Large intestine (tissue), 3 donors: Measurements from ENCODE around the gene MCM5. TPM values are rescaled to one million over a fixed set of nuclear protein-coding genes. Genes with fewer than 3 reads are reported as not detected.
"Not testable (repeated sequence)": the region's sequence is repeated elsewhere in the genome, so short reads cannot be mapped to it uniquely, and the experiment has no call there.

Experiments
- DNase-seq, 2 donors: peaks; one replicate each; pipeline versions ENCODE4 v3.0.0 to v3.0.0-alpha.2; 2013
- H3K27ac ChIP-seq: one replicate; pipeline ENCODE4 v1.5.1; 2013; ENCODE audit warnings: low read length
- H3K27me3 ChIP-seq: 2 replicates; pipeline ENCODE4 v1.6.1; 2013; ENCODE audit warnings: low read length; ENCODE audit not compliant: control insufficient read depth, insufficient read depth
- H3K36me3 ChIP-seq: 2 replicates; pipeline ENCODE4 v1.6.1; 2013; ENCODE audit warnings: low read length; ENCODE audit not compliant: control insufficient read depth, insufficient read depth
- H3K4me1 ChIP-seq: one replicate; pipeline ENCODE4 v1.6.1; 2013; ENCODE audit warnings: low read length; ENCODE audit not compliant: control insufficient read depth, insufficient read depth
- H3K4me3 ChIP-seq: one replicate; pipeline ENCODE4 v1.5.1; 2013; ENCODE audit warnings: low read length
- H3K9me3 ChIP-seq: one replicate; pipeline ENCODE4 v1.6.1; 2013; ENCODE audit warnings: mild to moderate bottlenecking, low read depth, low read length, moderate library complexity; ENCODE audit not compliant: control insufficient read depth
- WGBS: methylation state at CpG from one replicate; pipeline ENCODE4 v1.1.5; 2013; ENCODE audit warnings: low lambda C conversion rate; ENCODE audit not compliant: insufficient coverage; 5-methylcytosine and 5-hydroxymethylcytosine counted together
- polyA plus RNA-seq: library from polyadenylated mRNA; unstranded; fragments of 120-200 nt; gene quantifications from one replicate; pipeline ENCODE4 v1.2.1, GENCODE V29; 2013

The MCM5 gene
- polyA plus RNA-seq, 1 donor: 41.0 TPM

DNA sequence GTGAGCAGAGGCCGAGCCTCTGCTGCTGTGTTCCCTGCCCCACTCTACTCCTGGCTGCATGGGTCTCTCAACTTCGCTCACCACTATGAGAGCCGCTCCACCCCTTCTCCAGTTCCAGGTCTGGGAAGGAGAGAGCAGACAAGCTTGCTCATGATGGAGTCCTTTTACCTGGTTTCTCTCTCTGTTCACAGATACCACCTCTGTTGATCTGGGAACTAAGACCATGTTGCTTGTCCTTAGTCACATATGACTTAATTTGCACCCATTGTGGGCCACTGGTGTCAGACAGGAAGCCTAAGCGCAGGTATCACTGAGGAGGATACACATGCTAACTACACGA is 26.8 kb downstream of the MCM5 start:
- no CpG with 5 or more reads among the region's 5 CpGs for WGBS

DNA sequence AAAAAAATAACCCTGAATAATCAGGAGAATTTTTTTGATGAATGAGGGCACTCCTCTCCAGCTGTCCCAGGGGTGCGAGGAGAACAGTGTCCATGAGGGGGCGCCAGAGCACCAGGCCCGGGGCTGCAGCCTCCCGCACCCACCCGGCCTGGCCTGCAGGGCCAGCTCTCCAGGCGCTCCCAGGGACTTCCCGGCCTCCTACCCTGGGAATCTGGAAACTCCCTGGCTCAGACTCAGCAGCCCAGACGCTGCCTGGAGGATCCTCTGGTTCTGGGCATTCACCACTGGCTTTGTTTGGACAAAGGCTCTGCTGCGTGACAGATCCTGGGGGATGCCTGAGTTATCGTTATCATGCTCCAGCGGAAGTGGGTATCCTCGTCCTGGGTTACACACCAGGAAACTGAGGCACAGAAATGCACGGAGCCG is 31.0 kb downstream of the MCM5 start:
- Histone ChIP-seq H3K9me3 (peaks cover 15% of the 10 kb centered on the region), H3K27ac (no peak overlapping the region), H3K36me3 (peaks cover 37% of the 10 kb centered on the region), H3K4me1 (peaks cover 2% of the 10 kb centered on the region), H3K27me3 (no peaks in the 10 kb centered on the region), H3K4me3 (no peak overlapping the region)
- DNase-seq: peak; percentile 68 to 70
- WGBS: no CpG with 5 or more reads among the region's 14 CpGs

More for the DNA sequence above, 26.8 kb downstream of the MCM5 start:
- Histone ChIP-seq H3K4me1 (peaks cover 2% of the 10 kb centered on the region), H3K4me3 (no peak overlapping the region), H3K27ac (no peak overlapping the region), H3K27me3 (no peaks in the 10 kb centered on the region), H3K36me3 (peaks cover 51% of the 10 kb centered on the region), H3K9me3 (peaks cover 4% of the 10 kb centered on the region)
- DNase-seq: no peak

DNA sequence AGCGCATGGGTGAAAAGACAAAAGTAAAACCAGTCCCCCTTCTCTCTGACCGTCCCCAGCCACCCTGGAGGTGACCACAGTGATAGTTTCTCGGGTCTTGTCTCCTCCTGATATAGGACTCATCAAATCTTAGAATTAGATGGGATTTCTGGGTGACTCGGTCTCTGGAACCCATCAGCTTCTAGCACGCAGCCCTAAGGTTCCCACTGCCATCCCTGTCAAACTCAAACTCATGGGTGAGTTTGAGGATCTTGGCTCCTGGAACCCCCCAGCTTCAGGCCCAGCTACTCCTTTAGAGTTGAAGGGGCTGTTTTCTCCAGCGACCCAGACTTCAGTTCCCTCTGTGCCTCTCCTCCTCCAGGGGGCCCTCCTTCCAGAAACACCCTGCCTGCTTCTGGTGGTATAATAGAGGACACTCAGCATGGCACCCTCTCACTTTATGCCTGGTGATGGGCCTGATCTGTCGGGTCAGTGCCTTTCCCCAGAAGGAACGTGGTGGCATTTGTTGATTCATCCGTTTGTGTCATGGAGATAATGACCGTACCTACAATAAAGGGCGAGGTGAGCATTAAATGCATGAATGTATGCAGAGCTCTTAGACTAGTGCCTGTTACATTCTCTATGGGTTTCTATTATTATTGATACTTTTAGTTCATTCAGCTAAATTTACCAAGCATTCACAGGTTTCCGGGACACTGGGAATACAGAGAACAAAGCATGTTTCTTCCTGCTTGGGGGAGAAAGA is 31.7 kb downstream of the MCM5 start:
- WGBS: no CpG with 5 or more reads among the region's 12 CpGs
- Histone ChIP-seq H3K36me3 (peaks cover 31% of the 10 kb centered on the region), H3K27ac (no peak overlapping the region)

DNA sequence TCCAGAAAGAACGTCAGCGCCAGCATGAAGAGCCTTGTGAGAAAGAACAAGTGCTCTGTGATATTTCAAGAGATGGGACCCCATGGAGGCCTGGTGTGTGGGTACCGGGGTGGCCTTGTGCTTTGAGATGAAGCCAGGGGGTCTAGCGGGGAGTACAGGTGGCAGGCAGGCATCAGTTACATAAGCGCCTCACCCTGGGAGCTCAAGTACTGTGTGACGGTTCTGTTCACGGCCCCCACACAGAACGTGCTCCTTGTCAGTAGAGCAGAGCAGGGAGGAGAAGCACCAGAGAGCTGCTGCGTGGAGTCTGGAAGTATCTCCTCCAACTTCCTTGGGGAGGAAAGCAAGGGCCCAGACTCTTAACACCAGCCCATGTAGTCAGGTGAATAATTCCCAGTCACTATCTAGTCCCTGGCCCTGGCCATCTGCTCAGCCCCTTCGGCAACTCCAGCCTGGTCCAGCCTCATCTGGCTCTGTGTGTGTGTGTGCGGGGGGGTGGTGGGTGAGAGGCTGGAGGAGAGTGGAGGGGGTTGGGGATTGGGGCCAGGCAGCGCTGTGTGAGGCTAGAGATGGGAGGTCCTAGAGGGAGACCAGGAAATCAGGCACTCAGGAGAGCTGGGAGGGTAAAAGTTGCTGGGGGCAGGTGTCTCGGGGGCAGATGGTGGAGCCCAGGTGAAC is 32.4 kb downstream of the MCM5 start:
- Histone ChIP-seq H3K27me3 (no peaks in the 10 kb centered on the region), H3K4me3 (no peak overlapping the region), H3K27ac (no peak overlapping the region), H3K36me3 (peaks cover 31% of the 10 kb centered on the region), H3K4me1 (peaks cover 2% of the 10 kb centered on the region), H3K9me3 (peaks cover 15% of the 10 kb centered on the region)
- no CpG with 5 or more reads among the region's 13 CpGs for WGBS
- DNase-seq: no peak

More for the DNA sequence above, 31.7 kb downstream of the MCM5 start:
- H3K9me3 ChIP-seq: peaks cover 15% of the 10 kb centered on the region
- H3K4me1 ChIP-seq: peaks cover 2% of the 10 kb centered on the region
- DNase-seq: no peak
- no peaks in the 10 kb centered on the region for H3K27me3 ChIP-seq
- H3K4me3 ChIP-seq: no peak overlapping the region

DNA sequence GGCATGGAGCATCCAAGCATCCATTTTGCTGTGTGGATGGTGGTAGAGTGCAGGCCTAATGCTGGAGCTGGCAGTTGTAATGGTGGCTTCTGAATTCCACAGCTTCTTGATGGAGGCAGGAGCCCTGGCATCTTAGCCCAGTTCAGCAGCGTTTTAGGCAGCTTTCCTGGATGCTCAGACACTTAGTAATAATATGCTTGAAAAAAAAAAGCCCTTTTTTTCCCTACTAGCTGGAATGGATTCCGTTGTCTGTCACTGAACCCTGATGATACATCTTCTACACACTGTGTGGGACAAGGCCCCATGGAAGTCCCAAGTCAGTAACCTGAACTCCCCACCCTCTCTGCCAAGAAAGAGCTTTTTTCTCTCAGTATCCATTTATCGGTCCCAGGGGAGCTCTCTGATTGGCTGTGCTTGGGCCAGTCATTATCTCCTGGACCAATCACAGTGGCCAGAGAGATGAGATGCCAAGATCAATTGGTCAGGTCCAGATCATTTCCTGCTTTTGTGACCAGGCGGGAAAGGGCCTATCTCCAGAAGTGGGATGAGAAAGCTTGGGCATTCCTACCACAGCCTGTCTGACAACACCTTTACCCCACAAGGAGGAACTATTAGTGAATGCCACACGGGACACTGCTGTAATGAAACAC is 34.2 kb downstream of the MCM5 start:
- no peak overlapping the region for H3K27ac ChIP-seq
- H3K36me3 ChIP-seq: peaks cover 31% of the 10 kb centered on the region
- no peak for DNase-seq
- 100% methylated on average over 1 of the region's 5 CpGs for WGBS
- no peaks in the 10 kb centered on the region for H3K27me3 ChIP-seq
- peaks cover 15% of the 10 kb centered on the region for H3K9me3 ChIP-seq
- H3K4me1 ChIP-seq: peaks cover 2% of the 10 kb centered on the region
- H3K4me3 ChIP-seq: no peak overlapping the region

DNA sequence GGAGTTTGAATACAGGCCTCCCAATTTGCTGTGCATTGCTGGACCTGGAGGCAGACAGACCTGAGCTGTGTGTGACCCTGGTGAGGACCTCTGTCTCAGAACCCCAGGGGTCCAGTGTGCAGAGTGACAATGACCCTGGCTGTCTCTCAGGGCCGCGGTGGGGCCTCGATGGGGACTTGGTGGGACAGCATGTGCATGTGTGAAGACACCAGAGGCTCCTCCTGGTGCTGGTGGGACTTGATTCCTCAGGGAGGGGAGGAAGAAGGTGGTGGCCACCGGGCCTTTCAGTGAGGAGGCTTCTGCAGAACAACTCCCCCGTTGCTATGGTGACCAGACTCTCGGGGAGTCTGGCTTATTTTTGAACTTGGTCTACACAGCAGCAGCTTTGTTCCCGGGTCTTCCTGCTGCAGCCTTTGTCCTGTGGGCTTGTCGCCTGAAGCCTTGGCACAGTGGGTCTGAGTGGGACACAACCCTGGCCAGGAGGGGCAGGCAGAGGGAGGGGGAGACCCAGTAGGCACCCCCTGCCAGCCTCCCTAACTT is 35.3 kb downstream of the MCM5 start:
- no CpG with 5 or more reads among the region's 8 CpGs for WGBS
- H3K27me3 ChIP-seq: no peaks in the 10 kb centered on the region
- H3K4me1 ChIP-seq: peaks cover 2% of the 10 kb centered on the region
- no peak for DNase-seq
- H3K9me3 ChIP-seq: peaks cover 15% of the 10 kb centered on the region
- H3K4me3 ChIP-seq: no peak overlapping the region
- H3K36me3 ChIP-seq: peaks cover 29% of the 10 kb centered on the region
- H3K27ac ChIP-seq: no peak overlapping the region

DNA sequence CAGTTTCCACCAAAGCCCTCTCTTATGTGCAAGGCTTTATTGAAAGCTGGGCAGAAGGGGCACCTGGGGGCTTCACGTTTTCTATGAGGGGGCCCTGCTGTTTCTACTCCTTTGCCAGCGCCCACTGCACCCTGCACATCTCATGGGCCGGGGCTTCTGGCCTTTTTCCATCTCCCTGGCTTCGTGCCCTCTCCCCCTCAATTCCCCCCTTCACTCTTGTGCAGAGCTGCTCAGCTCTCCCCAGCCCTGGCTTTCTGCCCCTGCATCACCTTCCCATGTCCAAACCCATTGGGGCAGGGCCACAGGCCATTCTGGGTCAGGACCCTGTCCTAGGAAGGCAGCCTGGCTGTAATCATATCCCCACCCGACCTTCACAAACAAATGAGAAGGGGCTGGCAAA is 36.5 kb downstream of the MCM5 start:
- 72% methylated on average over 2 of the region's 5 CpGs for WGBS
- peaks cover 11% of the 10 kb centered on the region for H3K9me3 ChIP-seq
- no peak overlapping the region for H3K4me3 ChIP-seq
- H3K27ac ChIP-seq: no peak overlapping the region
- H3K4me1 ChIP-seq: no peaks in the 10 kb centered on the region
- DNase-seq: no peak
- peaks cover 26% of the 10 kb centered on the region for H3K36me3 ChIP-seq
- no peaks in the 10 kb centered on the region for H3K27me3 ChIP-seq

DNA sequence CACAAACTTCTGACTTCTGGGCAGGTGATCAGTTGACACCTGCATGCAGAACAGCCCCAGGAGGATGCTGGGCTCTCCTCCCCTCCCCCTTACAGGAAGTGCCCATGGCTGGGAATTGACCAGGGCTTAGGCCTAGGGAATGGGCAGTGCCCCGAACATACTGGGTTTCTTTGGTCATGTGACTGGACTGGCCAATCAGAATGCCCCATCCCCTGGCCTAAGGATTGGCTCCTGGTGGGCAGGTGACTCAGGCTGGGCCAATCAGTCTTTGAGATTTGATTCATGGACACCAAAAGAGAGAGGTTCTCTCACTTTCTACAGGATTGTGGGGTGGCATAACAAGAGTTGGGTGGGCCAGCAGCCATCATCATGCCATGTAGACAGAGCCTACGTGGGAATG is 37.1 kb downstream of the MCM5 start:
- Histone ChIP-seq H3K4me1 (no peaks in the 10 kb centered on the region), H3K4me3 (no peak overlapping the region), H3K36me3 (peaks cover 22% of the 10 kb centered on the region), H3K27me3 (no peaks in the 10 kb centered on the region), H3K27ac (no peak overlapping the region), H3K9me3 (peaks cover 11% of the 10 kb centered on the region)
- DNase-seq: no peak
- WGBS: no CpG with 5 or more reads among the region's 2 CpGs

DNA sequence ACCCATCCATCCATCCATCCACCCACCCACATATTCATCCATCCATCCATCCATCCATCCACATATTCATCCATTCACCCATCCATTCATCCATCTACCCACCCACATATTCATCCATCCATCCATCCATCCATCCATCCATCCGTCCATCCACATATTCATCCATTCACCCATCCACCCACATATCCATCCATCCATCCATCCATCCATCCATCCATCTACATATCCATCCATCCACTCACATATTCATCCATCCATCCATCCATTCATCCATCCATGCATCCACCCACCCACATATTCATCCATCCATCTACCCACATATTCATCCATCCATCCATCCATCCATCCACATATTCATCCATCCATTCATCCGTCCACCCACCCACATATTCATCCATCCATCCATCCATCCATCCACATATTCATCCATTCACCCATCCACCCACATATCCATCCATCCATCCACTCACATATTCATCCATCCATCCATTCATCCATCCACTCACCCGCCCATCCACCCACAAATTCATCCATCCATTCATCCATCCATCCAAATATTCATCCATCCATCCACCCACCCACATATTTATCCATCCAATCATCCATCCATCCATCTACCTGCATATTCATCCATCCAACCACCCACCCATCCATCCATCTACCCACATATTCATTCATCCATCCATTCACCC is 38.9 kb downstream of the MCM5 start:
- H3K27me3 ChIP-seq, H3K36me3 ChIP-seq, H3K4me1 ChIP-seq, H3K4me3 ChIP-seq, H3K27ac ChIP-seq, H3K9me3 ChIP-seq, DNase-seq: not testable (repeated sequence)
- WGBS: 67% methylated on average over 3 of the region's 3 CpGs

DNA sequence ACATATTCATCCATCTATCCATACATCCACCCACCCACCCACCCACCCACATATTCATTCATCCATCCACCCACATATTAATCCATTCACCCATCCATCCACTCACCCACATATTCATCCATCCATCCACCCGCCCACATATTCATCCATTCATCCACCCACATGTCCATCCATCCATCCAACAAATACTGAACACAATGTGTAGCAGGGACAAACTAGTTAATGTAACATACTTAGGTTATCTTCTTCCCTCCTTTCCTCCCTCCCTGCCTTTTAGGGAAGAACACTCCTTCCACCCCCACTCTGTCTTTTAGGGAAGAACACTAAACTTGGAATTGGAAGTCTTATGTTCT is 39.4 kb downstream of the MCM5 start:
- Histone ChIP-seq H3K27ac (no peak overlapping the region), H3K9me3 (no peaks in the 10 kb centered on the region), H3K4me1 (no peaks in the 10 kb centered on the region), H3K4me3 (no peak overlapping the region), H3K27me3 (no peaks in the 10 kb centered on the region), H3K36me3 (peaks cover 3% of the 10 kb centered on the region)
- WGBS: no CpG with 5 or more reads among the region's 1 CpG
- DNase-seq: no peak
